Activated T-cell treated with anti-CD3 and anti-CD28 coated beads, Interleukin-2, amount 50 U/mL, for 72 hours (primary cell): ENCODE measurements around the gene HDDC2. TPM values are rescaled to one million over a fixed set of nuclear protein-coding genes. Genes with fewer than 3 reads are reported as not detected.

Source experiments
- ATAC-seq, 2 donors: fragments of 150-1000 bp; cut with Tn5 transposase; replicated peaks in 1 of 2; 2 replicates each; pipeline ENCODE4 v1.10.0; 2021; ENCODE audit warnings: moderate library complexity in 2 of 2, mild to moderate bottlenecking in 1 of 2
- DNase-seq, 2 donors: peaks; one replicate each; pipeline ENCODE4 v3.0.0; 2021 to 2022; ENCODE audit warnings: mixed read lengths in 1 of 2
- H3K27ac Mint-ChIP-seq: one replicate; pipeline ENCODE4 v1.8.0; 2022; ENCODE audit warnings: mild to moderate bottlenecking, moderate library complexity, mixed read lengths
- H3K27me3 Mint-ChIP-seq: one replicate; pipeline ENCODE4 v1.8.0; 2022; ENCODE audit warnings: low read depth, mixed read lengths
- H3K36me3 Mint-ChIP-seq, 2 donors: one replicate each; pipeline ENCODE4 v1.8.0; 2022; ENCODE audit warnings: mixed read lengths in 2 of 2, mild to moderate bottlenecking in 1 of 2; ENCODE audit not compliant: insufficient read depth in 2 of 2
- H3K4me1 Mint-ChIP-seq: one replicate; pipeline ENCODE4 v1.8.0; 2022; ENCODE audit warnings: low read depth, mixed read lengths
- H3K4me3 Mint-ChIP-seq, 2 donors: one replicate each; pipeline ENCODE4 v1.8.0; 2022; ENCODE audit warnings: mild to moderate bottlenecking in 2 of 2, mixed read lengths in 2 of 2, moderate library complexity in 2 of 2
- H3K9me3 Mint-ChIP-seq, 2 donors: one replicate each; pipeline ENCODE4 v1.8.0; 2022; ENCODE audit warnings: mixed read lengths in 2 of 2
- total RNA-seq, 2 donors: library from RNA; stranded (reverse); gene quantifications; one replicate each; pipeline ENCODE4 v1.2.3, GENCODE V29; 2022

HDDC2 gene
- total RNA-seq, 2 donors from 2014 or later = 68.8 to 92.4 TPM

DNA sequence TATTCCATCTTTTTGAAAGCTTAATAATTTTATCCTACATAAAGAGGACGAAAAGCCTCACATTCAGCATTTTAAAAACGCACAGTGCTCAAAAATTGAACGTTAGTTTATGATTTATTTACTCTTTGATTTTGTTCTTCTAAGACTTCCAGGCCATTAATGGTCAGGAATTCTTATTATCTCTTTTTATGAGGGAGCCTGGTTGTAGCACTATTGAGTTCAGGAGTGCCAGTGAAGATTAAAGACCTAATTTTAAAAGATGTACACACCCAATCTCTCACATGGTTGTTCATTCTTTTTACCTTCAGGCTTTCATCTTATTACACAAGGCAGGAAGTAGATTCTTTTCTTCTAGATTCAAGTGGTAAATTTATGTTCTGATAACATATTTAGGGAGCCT lies 68.6 kb downstream of the HDDC2 start:
- ATAC-seq = no peak

GRCh38 chr6:125232466-125232865 lies 69.3 kb downstream of the HDDC2 start:
- Mint-ChIP-seq H3K9me3 (no peaks in the 10 kb centered on the region), H3K4me3 (no peak overlapping the region), H3K36me3 (no peaks in the 10 kb centered on the region), H3K27me3 (no peaks in the 10 kb centered on the region), H3K27ac (no peak overlapping the region), H3K4me1 (no peaks in the 10 kb centered on the region)
- ATAC-seq (no peak), DNase-seq (no peak)

More for the DNA sequence above, 68.6 kb downstream of the HDDC2 start:
- Mint-ChIP-seq H3K27ac (no peak overlapping the region), H3K36me3 (no peaks in the 10 kb centered on the region), H3K27me3 (no peaks in the 10 kb centered on the region), H3K4me3 (no peak overlapping the region), H3K9me3 (no peaks in the 10 kb centered on the region), H3K4me1 (no peaks in the 10 kb centered on the region)
- no peak for DNase-seq

- DNase-seq (no peak), ATAC-seq (no peak)
- no peaks in the 10 kb centered on the region for H3K36me3 Mint-ChIP-seq
- H3K4me3 Mint-ChIP-seq = no peak overlapping the region
- H3K27ac Mint-ChIP-seq = no peak overlapping the region
- no peaks in the 10 kb centered on the region for H3K9me3 Mint-ChIP-seq
- H3K27me3 Mint-ChIP-seq = no peaks in the 10 kb centered on the region
- no peaks in the 10 kb centered on the region for H3K4me1 Mint-ChIP-seq
These were observed 70.0 kb downstream of the HDDC2 start for GRCh38 chr6:125231574-125232343.

DNA sequence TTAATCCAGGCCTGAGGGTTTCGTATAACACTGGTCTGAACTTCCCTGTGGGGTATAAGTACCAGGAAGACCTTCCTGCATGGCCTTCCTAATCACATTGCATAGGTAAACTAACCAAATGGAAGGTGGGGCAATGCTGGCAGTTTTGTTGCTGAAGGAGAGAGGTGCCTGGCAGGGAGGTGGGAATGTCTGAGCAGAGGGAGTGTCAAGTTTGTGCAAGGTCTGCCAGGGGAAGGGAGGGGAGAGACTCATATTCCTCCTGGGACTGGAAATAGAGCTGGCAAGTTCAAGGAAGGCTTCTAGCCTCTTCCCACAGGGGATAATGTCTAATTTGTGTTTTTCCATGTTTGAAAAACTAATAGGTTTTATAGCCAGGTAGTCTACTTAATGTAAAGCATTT lies 70.6 kb downstream of the HDDC2 start:
- Mint-ChIP-seq H3K27me3 (no peaks in the 10 kb centered on the region), H3K9me3 (no peaks in the 10 kb centered on the region), H3K36me3 (no peaks in the 10 kb centered on the region), H3K4me1 (no peaks in the 10 kb centered on the region), H3K4me3 (no peak overlapping the region), H3K27ac (no peak overlapping the region)
- DNase-seq (no peak), ATAC-seq (no peak)

DNA sequence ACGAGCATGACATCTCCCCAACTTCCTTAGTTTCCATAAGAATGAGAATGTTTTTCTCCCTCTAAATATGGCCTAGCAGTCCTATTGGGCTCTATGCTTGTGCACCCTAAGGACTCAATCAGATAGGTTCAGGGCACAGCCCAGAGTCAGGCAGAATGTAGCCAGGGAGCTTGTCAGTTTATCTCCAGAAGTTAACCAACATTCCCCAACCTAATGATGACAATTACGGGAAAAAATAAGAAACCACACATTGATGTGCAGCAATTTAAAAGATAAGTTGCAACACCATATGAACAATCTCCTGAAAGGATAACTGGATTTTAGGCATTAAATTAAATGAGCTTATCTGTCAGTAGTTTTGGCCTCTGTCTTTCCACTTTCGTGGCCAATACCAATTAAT lies 71.1 kb downstream of the HDDC2 start:
- Mint-ChIP-seq H3K27ac (no peak overlapping the region), H3K4me3 (no peak overlapping the region), H3K27me3 (no peaks in the 10 kb centered on the region), H3K9me3 (no peaks in the 10 kb centered on the region), H3K4me1 (no peaks in the 10 kb centered on the region), H3K36me3 (no peaks in the 10 kb centered on the region)
- no peak for ATAC-seq
- DNase-seq = no peak

DNA sequence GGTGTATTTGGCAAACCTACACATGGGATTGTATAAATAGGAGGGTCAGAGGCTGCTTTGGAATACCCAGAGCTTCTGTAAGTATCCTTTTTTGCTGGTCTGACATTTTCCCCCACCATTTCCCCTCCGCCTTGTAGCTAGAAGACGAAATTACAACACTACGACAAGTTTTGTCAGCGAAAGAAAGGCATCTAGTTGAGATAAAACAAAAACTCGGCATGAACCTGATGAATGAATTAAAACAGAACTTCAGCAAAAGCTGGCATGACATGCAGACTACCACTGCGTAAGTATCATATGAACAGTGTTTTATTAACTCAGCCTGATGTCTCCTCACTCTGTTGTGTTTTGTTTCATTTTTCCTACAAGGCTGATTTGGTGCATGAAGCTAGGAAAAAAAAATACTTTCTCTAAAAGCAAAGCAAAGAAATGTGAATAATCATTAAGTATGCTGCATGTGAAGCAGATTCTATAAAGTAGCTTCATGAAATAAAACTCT lies 72.7 kb downstream of the HDDC2 start:
- Mint-ChIP-seq H3K4me3 (no peak overlapping the region), H3K9me3 (no peaks in the 10 kb centered on the region), H3K27me3 (no peaks in the 10 kb centered on the region), H3K4me1 (no peaks in the 10 kb centered on the region), H3K36me3 (no peaks in the 10 kb centered on the region), H3K27ac (no peak overlapping the region)
- DNase-seq (no peak), ATAC-seq (no peak)

DNA sequence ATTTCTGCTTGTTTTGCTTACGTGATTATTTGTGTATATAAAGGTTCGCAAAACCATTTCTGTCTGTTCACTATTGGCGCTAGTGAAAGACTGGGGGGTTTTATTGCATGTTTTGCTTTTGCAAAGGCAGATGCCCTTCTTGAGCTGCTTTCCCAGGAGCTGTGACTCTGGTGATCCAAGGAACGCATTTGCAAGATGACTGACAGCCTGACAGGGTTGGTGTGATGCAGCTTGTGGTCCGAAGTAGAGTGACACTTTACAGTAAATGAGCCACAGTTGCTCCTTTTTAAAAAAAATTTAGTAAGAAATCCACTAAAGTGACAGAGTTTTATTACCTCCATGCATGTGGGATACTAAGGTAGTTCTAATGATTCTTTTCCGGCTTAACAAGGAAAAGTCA lies 74.5 kb downstream of the HDDC2 start:
- no peaks in the 10 kb centered on the region for H3K36me3 Mint-ChIP-seq
- H3K27me3 Mint-ChIP-seq = no peaks in the 10 kb centered on the region
- DNase-seq (no peak), ATAC-seq (no peak)
- H3K4me1 Mint-ChIP-seq = no peaks in the 10 kb centered on the region
- no peak overlapping the region for H3K4me3 Mint-ChIP-seq
- H3K9me3 Mint-ChIP-seq = no peaks in the 10 kb centered on the region
- no peak overlapping the region for H3K27ac Mint-ChIP-seq

Other genes starting within 250 kb of the HDDC2 start
- gene TPD52L1, start 148.2 kb downstream of the HDDC2 start, total RNA-seq = under 1 TPM; 0.50 to 0.56 TPM